Tibial artery (tissue), 4 donors: ENCODE results near the gene PHF21A.

Source experiments
- DNase-seq, 2 donors: peaks; one replicate each; pipeline ENCODE4 v3.0.0-alpha.2; 2019
- H3K27ac ChIP-seq, 2 donors: fragments of 200-600 bp; sonication (generic) in 1 of 2; 1 replicate in 1 of 2; 2 replicates in 1 of 2; pipeline ENCODE4 v1.5.1; 2018 to 2019; ENCODE audit warnings: mild to moderate bottlenecking in 1 of 2
- H3K27me3 ChIP-seq, 2 donors: fragments of 200-600 bp; sonication (generic) in 1 of 2; one replicate each; pipeline versions ENCODE4 v1.5.1 to v1.6.0; 2016 to 2019
- H3K36me3 ChIP-seq, 3 donors: fragments of 200-600 bp; sonication (generic) in 2 of 3; one replicate each; pipeline ENCODE4 v1.5.1; 2016 to 2019; ENCODE audit warnings: mild to moderate bottlenecking in 2 of 3
- H3K4me1 ChIP-seq, 4 donors: fragments of 200-600 bp; sonication (generic) in 2 of 4; 1 replicate in 3 of 4; 2 replicates in 1 of 4; pipeline ENCODE4 v1.5.1; 2016 to 2019
- H3K4me3 ChIP-seq, 2 donors: fragments of 200-600 bp; sonication (generic) in 1 of 2; 1 replicate in 1 of 2; 2 replicates in 1 of 2; pipeline ENCODE4 v1.5.1; 2018 to 2019; ENCODE audit warnings: mild to moderate bottlenecking in 2 of 2
- H3K9me3 ChIP-seq, 3 donors: fragments of 200-600 bp; sonication (generic) in 1 of 3; one replicate each; pipeline ENCODE4 v1.5.1; 2016 to 2019
- CTCF ChIP-seq, 2 experiments: fragments of 200-600 bp in 1 of 2; fragments of 450-650 bp in 1 of 2; IDR thresholded peaks; one replicate each; pipeline ENCODE4 v1.5.1; 2017 to 2019; ENCODE audit warnings: antibody characterized with exemption in 2 of 2, mild to moderate bottlenecking in 1 of 2, moderate library complexity in 1 of 2
- intact Hi-C: fragments of 100-400 bp; cut with DNase I; formaldehyde crosslinking; loops from one replicate; pipeline ENCODE4 v1.15.0; 2023; ENCODE audit warnings: low total_unique reads

Gene PHF21A

GRCh38 chr11:46142561-46142960 is 21.3 kb upstream of the PHF21A start:
- Histone ChIP-seq H3K4me3 (no peak overlapping the region), H3K27me3 (peaks cover 0 to 28% of the 10 kb centered on the region in 2 donors), H3K9me3 (no peaks in the 10 kb centered on the region), H3K4me1 (no peaks in the 10 kb centered on the region), H3K36me3 (no peaks in the 10 kb centered on the region), H3K27ac (no peak overlapping the region)
- no peak for DNase-seq
- intact Hi-C loops = no loop called here
- no peak for TF ChIP-seq CTCF (IDR thresholded peaks at IDR 0.05)

GRCh38 chr11:46141597-46141996 is 20.3 kb upstream of the PHF21A start:
- intact Hi-C loops = no loop called here
- no peak for DNase-seq
- Histone ChIP-seq H3K4me1 (no peaks in the 10 kb centered on the region), H3K36me3 (no peaks in the 10 kb centered on the region), H3K9me3 (no peaks in the 10 kb centered on the region), H3K4me3 (no peak overlapping the region), H3K27ac (no peak overlapping the region), H3K27me3 (peaks cover 0 to 28% of the 10 kb centered on the region in 2 donors)
- no peak for TF ChIP-seq CTCF (IDR thresholded peaks at IDR 0.05)

GRCh38 chr11:46134540-46134939 is 13.3 kb upstream of the PHF21A start:
- H3K4me1 ChIP-seq = no peaks in the 10 kb centered on the region
- TF ChIP-seq CTCF (IDR thresholded peaks at IDR 0.05) = no peak
- intact Hi-C loops = no loop called here

GRCh38 chr11:46134061-46134460 is 12.8 kb upstream of the PHF21A start:
- H3K36me3 ChIP-seq = no peaks in the 10 kb centered on the region
- H3K27ac ChIP-seq = no peak overlapping the region
- no peak overlapping the region for H3K4me3 ChIP-seq
- DNase-seq = no peak
- no peaks in the 10 kb centered on the region for H3K9me3 ChIP-seq
- no peaks in the 10 kb centered on the region for H3K4me1 ChIP-seq
- TF ChIP-seq CTCF (IDR thresholded peaks at IDR 0.05) = no peak
- no peaks in the 10 kb centered on the region for H3K27me3 ChIP-seq
- intact Hi-C loops = no loop called here

More at GRCh38 chr11:46134540-46134939, 13.3 kb upstream of the PHF21A start:
- H3K27ac ChIP-seq = no peak overlapping the region
- H3K9me3 ChIP-seq = no peaks in the 10 kb centered on the region
- no peak for DNase-seq
- H3K4me3 ChIP-seq = no peak overlapping the region
- H3K36me3 ChIP-seq = no peaks in the 10 kb centered on the region
- no peaks in the 10 kb centered on the region for H3K27me3 ChIP-seq

GRCh38 chr11:46133119-46133518 is 11.9 kb upstream of the PHF21A start:
- no peaks in the 10 kb centered on the region for H3K36me3 ChIP-seq
- H3K27me3 ChIP-seq = peaks cover 0 to 2% of the 10 kb centered on the region in 2 donors
- no peaks in the 10 kb centered on the region for H3K4me1 ChIP-seq
- no peak overlapping the region for H3K27ac ChIP-seq
- no peak for TF ChIP-seq CTCF (IDR thresholded peaks at IDR 0.05)
- H3K4me3 ChIP-seq = no peak overlapping the region
- H3K9me3 ChIP-seq = no peaks in the 10 kb centered on the region
- intact Hi-C loops = no loop called here
- DNase-seq = no peak

GRCh38 chr11:46130286-46130940 is 9.2 kb upstream of the PHF21A start:
- no peaks in the 10 kb centered on the region for H3K4me1 ChIP-seq
- H3K27ac ChIP-seq = no peak overlapping the region
- peaks cover 0 to 2% of the 10 kb centered on the region in 2 donors for H3K27me3 ChIP-seq
- H3K36me3 ChIP-seq = no peaks in the 10 kb centered on the region
- intact Hi-C loops = no loop called here
- no peak for TF ChIP-seq CTCF (IDR thresholded peaks at IDR 0.05)
- DNase-seq = no peak
- no peaks in the 10 kb centered on the region for H3K9me3 ChIP-seq
- H3K4me3 ChIP-seq = no peak overlapping the region
